GM12864 (cell line): Measurements from ENCODE around the gene SOCS4.
"Not testable (repeated sequence)": the region's sequence is repeated elsewhere in the genome, so short reads cannot be mapped to it uniquely, and the experiment has no call there.

Experiments
- DNase-seq: peaks from one replicate; pipeline ENCODE4 v3.0.0-alpha.2; 2011; ENCODE audit warnings: low read depth
- H3K4me3 ChIP-seq: 2 replicates; pipeline ENCODE4 v1.5.1; 2011; ENCODE audit warnings: mild to moderate bottlenecking, low read depth, low read length, control low read depth
- TF ChIP-seq, protein P1 (sequence below): IDR thresholded peaks from 2 replicates; pipeline ENCODE4 v1.5.1; 2011; ENCODE audit warnings: low read depth, mild to moderate bottlenecking, moderate library complexity, low read length, control low read depth, inconsistent platforms; ENCODE audit errors: missing control alignments

The SOCS4 gene

GRCh38 chr14:55015006-55015405, 12.0 kb upstream of the SOCS4 start:
- TF ChIP-seq, protein P1, sequence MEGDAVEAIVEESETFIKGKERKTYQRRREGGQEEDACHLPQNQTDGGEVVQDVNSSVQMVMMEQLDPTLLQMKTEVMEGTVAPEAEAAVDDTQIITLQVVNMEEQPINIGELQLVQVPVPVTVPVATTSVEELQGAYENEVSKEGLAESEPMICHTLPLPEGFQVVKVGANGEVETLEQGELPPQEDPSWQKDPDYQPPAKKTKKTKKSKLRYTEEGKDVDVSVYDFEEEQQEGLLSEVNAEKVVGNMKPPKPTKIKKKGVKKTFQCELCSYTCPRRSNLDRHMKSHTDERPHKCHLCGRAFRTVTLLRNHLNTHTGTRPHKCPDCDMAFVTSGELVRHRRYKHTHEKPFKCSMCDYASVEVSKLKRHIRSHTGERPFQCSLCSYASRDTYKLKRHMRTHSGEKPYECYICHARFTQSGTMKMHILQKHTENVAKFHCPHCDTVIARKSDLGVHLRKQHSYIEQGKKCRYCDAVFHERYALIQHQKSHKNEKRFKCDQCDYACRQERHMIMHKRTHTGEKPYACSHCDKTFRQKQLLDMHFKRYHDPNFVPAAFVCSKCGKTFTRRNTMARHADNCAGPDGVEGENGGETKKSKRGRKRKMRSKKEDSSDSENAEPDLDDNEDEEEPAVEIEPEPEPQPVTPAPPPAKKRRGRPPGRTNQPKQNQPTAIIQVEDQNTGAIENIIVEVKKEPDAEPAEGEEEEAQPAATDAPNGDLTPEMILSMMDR: no peak
- DNase-seq: no peak
- no peak overlapping the region for H3K4me3 ChIP-seq

DNA sequence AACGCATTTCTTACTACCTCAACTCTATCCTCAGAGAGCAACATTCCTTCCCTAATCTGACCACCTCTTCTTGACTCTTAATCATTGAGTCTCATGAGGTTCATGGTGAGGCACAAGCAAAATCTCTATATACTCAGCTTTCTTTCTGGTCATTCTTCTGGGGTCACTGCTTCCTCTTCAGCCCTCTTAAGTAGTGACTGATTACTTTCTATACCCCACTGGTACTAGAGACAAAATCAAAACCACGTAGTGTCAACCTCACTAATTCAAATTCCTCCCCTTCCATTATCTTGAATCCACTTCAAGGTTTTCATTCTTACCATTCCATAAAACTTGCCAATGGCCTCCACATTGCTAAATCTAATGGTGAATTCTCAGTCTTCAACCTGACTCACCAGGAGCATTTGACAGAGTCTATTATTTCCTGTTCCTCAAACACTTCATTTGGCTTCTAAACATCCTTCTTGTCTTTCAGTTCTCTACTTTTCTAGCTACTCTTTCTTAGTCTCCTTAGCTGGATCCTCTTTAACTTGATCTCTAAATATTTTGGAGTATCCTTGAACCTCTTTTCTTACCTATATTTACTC, 7.0 kb upstream of the SOCS4 start:
- no peak for DNase-seq
- TF ChIP-seq, protein P1: no peak
- no peak overlapping the region for H3K4me3 ChIP-seq

- DNase-seq, H3K4me3 ChIP-seq: not testable (repeated sequence)
These were observed 2.7 kb upstream of the SOCS4 start for GRCh38 chr14:55024365-55024764.

GRCh38 chr14:55025948-55026347, 1.1 kb upstream of the SOCS4 start:
- H3K4me3 ChIP-seq: peak overlapping the region; percentile 85
- DNase-seq: no peak
- TF ChIP-seq, protein P1: no peak

- H3K4me3 ChIP-seq: peak overlapping the region; percentile 85
- DNase-seq: no peak
- TF ChIP-seq, protein P1: no peak
These were observed 619 bp upstream of the SOCS4 start for GRCh38 chr14:55026441-55026792.

DNA sequence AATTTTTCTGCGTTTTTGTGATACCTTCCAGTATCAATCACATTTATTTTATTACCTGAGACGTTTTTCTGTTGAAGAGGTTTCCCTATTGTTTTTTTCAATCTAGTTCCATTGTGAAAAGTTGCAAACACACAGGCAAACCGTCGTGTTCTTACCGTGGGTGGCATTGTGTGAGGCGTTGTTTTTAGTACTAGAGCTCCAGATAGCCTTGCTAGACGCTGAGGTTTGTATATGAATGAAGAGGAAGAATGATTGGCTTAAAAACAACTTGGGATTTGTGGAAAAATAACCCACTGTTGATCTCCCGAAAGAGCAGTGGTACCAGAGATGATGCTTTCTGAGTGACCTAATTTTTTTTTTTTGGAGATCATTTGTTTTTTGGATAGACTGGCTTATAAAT, 1.0 kb downstream of the SOCS4 start:
- no peak for DNase-seq
- TF ChIP-seq, protein P1: no peak
- H3K4me3 ChIP-seq: peak overlapping the region; percentile 85

DNA sequence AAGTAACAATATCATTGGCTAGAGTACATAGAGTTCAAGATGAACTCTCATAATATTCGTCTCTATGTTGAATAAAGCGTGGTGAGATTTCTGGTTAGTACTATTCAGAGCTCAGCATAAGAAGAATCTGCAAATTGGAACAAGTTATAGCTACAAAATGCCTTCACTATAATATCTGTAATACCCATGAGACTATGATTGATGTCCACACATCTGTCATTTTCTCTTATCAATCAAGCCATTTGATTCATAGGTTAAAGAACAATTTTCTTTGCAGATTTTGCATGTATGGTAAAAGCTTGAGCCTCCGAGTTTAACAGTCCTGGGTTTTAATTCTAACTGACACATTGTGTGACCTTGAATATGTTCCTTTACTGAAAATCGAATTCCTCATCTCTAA, 1.4 kb downstream of the SOCS4 start:
- TF ChIP-seq, protein P1: no peak
- no peak for DNase-seq
- peak overlapping the region; percentile 85 for H3K4me3 ChIP-seq
